WTC11 (cell line): ENCODE results near the gene REEP3.

Source experiments
- JUN ChIP-seq: sonication (generic); formaldehyde crosslinking; IDR thresholded peaks from 2 replicates; pipeline ENCODE4 v1.8.0; 2023; ENCODE audit warnings: mild to moderate bottlenecking, missing genetic modification reagents
- KAT7 ChIP-seq: sonication (generic); formaldehyde crosslinking; IDR thresholded peaks from 2 replicates; pipeline ENCODE4 v1.8.1; 2023; ENCODE audit warnings: missing genetic modification reagents, mild to moderate bottlenecking, borderline replicate concordance
- NFE2L1 ChIP-seq: sonication (generic); formaldehyde crosslinking; IDR thresholded peaks from 2 replicates; pipeline ENCODE4 v1.8.1; 2023; ENCODE audit warnings: missing genetic modification reagents
- NR1H2 ChIP-seq: sonication (generic); formaldehyde crosslinking; IDR thresholded peaks from 2 replicates; pipeline ENCODE4 v1.9.0; 2021; ENCODE audit warnings: mild to moderate bottlenecking, moderate library complexity, missing genetic modification reagents
- NR2C2 ChIP-seq: sonication (generic); formaldehyde crosslinking; IDR thresholded peaks from 2 replicates; pipeline ENCODE4 v1.8.0; 2022; ENCODE audit warnings: mild to moderate bottlenecking, missing genetic modification reagents
- SP1 ChIP-seq: sonication (generic); formaldehyde crosslinking; conservative IDR thresholded peaks from 2 replicates; pipeline ENCODE4 v1.8.1; 2022; ENCODE audit warnings: missing genetic modification reagents
- TCF7 ChIP-seq: sonication (generic); formaldehyde crosslinking; IDR thresholded peaks from 2 replicates; pipeline ENCODE4 v1.8.0; 2022; ENCODE audit warnings: mild to moderate bottlenecking, low read depth, missing genetic modification reagents, moderate library complexity
- TF ChIP-seq, protein P1 (sequence below): fragments of 200-600 bp; IDR thresholded peaks from 2 replicates; pipeline ENCODE4 v1.8.0; 2022; ENCODE audit warnings: antibody characterized with exemption
- TF ChIP-seq, protein P2 (sequence below): sonication (generic); formaldehyde crosslinking; IDR thresholded peaks from 2 replicates; pipeline ENCODE4 v1.8.0; 2022; ENCODE audit warnings: mild to moderate bottlenecking, missing genetic modification reagents
- TF ChIP-seq, protein P3 (sequence below): sonication (generic); formaldehyde crosslinking; IDR thresholded peaks from 2 replicates; pipeline ENCODE4 v1.8.1; 2023; ENCODE audit warnings: mild to moderate bottlenecking, missing genetic modification reagents, moderate library complexity

DNA sequence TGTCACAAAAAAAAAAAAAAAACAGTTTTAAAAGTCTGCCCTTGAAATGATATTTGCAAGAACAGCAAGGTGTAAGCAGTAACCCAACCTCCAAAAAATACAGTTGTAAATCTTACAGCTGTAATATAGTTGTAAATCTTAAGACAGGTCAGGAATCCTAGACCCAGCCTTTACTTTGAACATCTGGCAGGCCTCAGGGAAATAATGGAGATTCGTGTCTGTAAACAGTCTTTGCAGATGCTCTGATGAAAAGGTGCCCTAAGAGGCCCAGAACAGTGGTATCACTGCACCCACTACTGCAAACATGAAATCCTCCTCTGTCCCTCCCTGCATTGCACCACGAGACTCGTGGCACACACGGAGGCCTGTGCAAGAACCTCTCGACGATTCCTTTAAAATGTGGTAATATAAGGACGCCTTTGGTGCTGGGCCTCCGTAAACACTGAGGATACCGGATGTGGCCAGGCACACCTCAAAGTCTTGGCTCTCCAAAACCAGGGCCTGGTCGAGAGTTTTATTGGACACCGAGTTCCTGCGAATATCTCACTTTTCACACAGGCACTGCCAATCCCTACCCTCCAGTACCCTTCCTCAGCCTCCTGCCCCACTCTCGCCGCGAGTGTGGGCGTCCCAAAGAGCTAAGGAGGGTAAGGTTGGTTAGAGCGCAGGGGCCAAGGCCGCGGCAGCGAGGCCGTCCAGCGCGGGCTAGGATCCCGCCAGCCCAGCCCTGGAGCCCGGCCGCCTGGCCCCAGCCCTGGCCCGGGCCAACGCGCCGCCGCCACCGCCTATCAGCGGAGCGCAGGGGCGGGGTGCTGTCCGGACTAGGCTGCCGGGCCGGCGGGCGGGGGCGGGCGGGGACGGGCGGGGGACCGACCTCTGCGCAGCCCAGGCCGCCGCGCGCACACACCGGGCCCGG lies at the start of gene REEP3:
- TF ChIP-seq, protein P1, sequence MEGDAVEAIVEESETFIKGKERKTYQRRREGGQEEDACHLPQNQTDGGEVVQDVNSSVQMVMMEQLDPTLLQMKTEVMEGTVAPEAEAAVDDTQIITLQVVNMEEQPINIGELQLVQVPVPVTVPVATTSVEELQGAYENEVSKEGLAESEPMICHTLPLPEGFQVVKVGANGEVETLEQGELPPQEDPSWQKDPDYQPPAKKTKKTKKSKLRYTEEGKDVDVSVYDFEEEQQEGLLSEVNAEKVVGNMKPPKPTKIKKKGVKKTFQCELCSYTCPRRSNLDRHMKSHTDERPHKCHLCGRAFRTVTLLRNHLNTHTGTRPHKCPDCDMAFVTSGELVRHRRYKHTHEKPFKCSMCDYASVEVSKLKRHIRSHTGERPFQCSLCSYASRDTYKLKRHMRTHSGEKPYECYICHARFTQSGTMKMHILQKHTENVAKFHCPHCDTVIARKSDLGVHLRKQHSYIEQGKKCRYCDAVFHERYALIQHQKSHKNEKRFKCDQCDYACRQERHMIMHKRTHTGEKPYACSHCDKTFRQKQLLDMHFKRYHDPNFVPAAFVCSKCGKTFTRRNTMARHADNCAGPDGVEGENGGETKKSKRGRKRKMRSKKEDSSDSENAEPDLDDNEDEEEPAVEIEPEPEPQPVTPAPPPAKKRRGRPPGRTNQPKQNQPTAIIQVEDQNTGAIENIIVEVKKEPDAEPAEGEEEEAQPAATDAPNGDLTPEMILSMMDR: no peak
- no peak for TF ChIP-seq NR1H2
- TF ChIP-seq JUN (CRISPR knock-in tag): no peak
- TF ChIP-seq, protein P2, sequence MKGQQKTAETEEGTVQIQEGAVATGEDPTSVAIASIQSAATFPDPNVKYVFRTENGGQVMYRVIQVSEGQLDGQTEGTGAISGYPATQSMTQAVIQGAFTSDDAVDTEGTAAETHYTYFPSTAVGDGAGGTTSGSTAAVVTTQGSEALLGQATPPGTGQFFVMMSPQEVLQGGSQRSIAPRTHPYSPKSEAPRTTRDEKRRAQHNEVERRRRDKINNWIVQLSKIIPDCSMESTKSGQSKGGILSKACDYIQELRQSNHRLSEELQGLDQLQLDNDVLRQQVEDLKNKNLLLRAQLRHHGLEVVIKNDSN (CRISPR knock-in tag): no peak; the same call in 1 of the 2 replicates
- no peak for TF ChIP-seq KAT7 (CRISPR knock-in tag)
- TF ChIP-seq SP1 (CRISPR knock-in tag): no peak
- no peak for TF ChIP-seq TCF7
- TF ChIP-seq NFE2L1 (CRISPR knock-in tag): no peak
- no peak for TF ChIP-seq NR2C2
- TF ChIP-seq, protein P3, sequence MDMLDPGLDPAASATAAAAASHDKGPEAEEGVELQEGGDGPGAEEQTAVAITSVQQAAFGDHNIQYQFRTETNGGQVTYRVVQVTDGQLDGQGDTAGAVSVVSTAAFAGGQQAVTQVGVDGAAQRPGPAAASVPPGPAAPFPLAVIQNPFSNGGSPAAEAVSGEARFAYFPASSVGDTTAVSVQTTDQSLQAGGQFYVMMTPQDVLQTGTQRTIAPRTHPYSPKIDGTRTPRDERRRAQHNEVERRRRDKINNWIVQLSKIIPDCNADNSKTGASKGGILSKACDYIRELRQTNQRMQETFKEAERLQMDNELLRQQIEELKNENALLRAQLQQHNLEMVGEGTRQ (CRISPR knock-in tag): no peak
